ENCODE measurements around the gene TARP.

The TARP gene

GRCh38 chr7:38318803-38319416, 45.5 kb upstream of the TARP start:
- TF ChIP-seq, protein P1, sequence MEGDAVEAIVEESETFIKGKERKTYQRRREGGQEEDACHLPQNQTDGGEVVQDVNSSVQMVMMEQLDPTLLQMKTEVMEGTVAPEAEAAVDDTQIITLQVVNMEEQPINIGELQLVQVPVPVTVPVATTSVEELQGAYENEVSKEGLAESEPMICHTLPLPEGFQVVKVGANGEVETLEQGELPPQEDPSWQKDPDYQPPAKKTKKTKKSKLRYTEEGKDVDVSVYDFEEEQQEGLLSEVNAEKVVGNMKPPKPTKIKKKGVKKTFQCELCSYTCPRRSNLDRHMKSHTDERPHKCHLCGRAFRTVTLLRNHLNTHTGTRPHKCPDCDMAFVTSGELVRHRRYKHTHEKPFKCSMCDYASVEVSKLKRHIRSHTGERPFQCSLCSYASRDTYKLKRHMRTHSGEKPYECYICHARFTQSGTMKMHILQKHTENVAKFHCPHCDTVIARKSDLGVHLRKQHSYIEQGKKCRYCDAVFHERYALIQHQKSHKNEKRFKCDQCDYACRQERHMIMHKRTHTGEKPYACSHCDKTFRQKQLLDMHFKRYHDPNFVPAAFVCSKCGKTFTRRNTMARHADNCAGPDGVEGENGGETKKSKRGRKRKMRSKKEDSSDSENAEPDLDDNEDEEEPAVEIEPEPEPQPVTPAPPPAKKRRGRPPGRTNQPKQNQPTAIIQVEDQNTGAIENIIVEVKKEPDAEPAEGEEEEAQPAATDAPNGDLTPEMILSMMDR (IDR thresholded peaks at IDR 0.05; ENCODE audit: low read depth, low read length, missing control alignments) = peak; percentile 67
- no peak overlapping the region for H3K4me3 ChIP-seq (replicated peaks; ENCODE audit: low read depth, low read length)

DNA sequence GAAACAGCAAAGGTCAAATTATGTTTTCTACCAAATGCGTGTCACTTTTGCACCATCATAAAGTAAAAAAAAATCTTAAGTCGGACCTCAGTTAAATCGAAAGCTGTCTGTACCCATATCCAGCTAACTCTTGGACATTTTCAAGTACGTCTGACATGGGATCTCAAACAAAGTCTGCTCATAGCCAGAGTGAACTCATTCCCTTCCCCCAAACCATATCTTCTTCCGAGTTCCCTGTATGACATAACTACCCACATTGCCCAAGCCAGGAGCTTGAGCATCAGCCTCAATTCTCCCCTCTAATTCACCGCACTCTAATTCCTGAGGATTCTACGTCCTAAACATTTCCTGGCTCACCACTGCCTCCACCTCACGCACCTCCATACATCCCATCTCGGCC, 44.8 kb upstream of the TARP start:
- no peak overlapping the region for H3K4me3 ChIP-seq (replicated peaks; ENCODE audit: low read depth, low read length)
- TF ChIP-seq, protein P1 (IDR thresholded peaks at IDR 0.05; ENCODE audit: low read depth, low read length, missing control alignments) = no peak
- DNase-seq (ENCODE audit: extremely low read depth, low read depth) = no peak

More at GRCh38 chr7:38318803-38319416, 45.5 kb upstream of the TARP start:
- peak; percentile 67 for DNase-seq (ENCODE audit: extremely low read depth, low read depth)

- TF ChIP-seq, protein P1 (IDR thresholded peaks at IDR 0.05; ENCODE audit: low read depth, low read length, missing control alignments) = no peak
- H3K4me3 ChIP-seq (replicated peaks; ENCODE audit: low read depth, low read length) = no peak overlapping the region
- DNase-seq (ENCODE audit: extremely low read depth, low read depth) = no peak
These were observed 44.1 kb upstream of the TARP start for GRCh38 chr7:38317515-38317914.

DNA sequence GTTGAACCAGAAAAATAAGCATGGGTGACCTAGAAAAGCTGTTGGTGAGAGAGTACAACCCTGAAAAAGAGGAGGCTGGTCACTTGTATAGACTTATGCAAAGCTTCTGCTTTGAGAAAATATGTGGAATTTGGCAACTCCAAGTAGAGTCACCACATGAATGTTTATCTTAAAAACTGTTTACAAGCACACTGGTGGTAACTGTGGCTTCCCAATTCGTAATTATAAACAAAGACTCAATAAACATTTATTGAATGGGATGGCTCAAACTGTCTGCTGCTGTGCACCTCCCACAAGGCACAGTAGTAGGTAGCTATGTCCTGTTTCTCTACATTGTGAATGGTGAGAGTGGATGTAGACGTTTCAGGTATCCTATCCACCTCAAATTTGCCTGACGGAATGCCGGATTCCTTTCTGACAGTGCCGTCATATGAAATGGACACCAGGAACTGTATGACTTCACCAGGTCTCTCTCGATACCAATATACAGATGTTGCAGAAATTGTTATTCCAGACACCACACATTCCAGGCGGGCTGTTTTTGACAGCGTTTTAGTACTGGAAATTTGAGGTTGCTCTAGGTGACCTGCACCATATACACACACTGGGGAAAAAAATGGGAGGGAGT, 43.4 kb upstream of the TARP start:
- H3K4me3 ChIP-seq (replicated peaks; ENCODE audit: low read depth, low read length) = no peak overlapping the region
- DNase-seq (ENCODE audit: extremely low read depth, low read depth) = no peak
- TF ChIP-seq, protein P1 (IDR thresholded peaks at IDR 0.05; ENCODE audit: low read depth, low read length, missing control alignments) = no peak

DNA sequence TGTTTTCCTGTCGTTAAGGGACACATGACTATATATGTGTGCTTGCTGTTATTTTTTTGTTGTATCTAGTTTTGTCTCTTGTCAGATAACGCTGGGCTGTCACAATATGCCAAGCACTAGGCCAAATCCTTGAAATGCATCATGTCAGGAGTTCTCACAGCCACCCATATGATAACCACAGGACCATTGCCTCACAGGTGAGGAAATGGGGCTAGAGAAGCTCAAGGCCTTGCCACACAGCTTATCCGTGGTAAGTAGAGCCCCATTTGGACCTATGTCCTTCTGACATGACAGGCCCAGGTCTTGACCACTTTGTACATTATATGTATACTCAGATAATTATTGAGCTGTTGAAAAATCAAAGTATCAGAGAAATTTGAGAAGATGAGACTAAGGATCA, 42.0 kb upstream of the TARP start:
- TF ChIP-seq, protein P1 (IDR thresholded peaks at IDR 0.05; ENCODE audit: low read depth, low read length, missing control alignments) = no peak
- H3K4me3 ChIP-seq (replicated peaks; ENCODE audit: low read depth, low read length) = no peak overlapping the region
- no peak for DNase-seq (ENCODE audit: extremely low read depth, low read depth)

DNA sequence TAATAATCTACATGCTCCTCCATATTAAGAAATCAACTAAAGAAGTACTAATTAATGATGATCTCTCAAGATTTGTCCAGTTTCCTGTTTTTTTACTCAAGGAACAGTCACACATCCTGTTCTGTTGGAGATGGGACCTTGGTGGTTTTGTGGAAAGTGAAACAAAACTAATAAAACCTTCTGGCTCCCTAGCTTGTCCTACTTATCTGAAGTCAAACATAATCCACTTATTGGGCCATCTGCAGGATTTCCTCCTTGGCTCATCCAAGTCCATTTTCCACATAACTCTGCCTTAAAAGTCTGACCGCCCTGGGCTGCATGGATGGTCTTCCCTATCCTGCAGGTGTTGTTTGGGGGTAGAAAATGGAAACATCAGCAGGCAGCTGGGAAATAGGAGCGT, 39.4 kb upstream of the TARP start:
- no peak for DNase-seq (ENCODE audit: extremely low read depth, low read depth)
- TF ChIP-seq, protein P1 (IDR thresholded peaks at IDR 0.05; ENCODE audit: low read depth, low read length, missing control alignments) = no peak
- H3K4me3 ChIP-seq (replicated peaks; ENCODE audit: low read depth, low read length) = no peak overlapping the region
